Renal cortical epithelial cell (primary cell): ENCODE results near the gene CACNA1C. TPM values are rescaled to one million over a fixed set of nuclear protein-coding genes. Genes with fewer than 3 reads are reported as not detected.
A peak's percentile ranks its signal among the peaks of the same experiment; 100 is the strongest.
"Not testable (repeated sequence)": the region's sequence is repeated elsewhere in the genome, so short reads cannot be mapped to it uniquely, and the experiment has no call there.

ENCODE experiments used
- DNase-seq: peaks from one replicate; pipeline ENCODE4 v3.0.0-alpha.2; 2011; ENCODE audit warnings: low read depth
- total RNA-seq: library from RNA; depleted of rRNA; stranded (reverse); fragments of >200 nt; gene quantifications from 2 replicates; pipeline ENCODE4 v1.2.3, GENCODE V29; 2014

CACNA1C gene
- total RNA-seq, 1 donor from 2014 or later = 0.05 TPM

DNA sequence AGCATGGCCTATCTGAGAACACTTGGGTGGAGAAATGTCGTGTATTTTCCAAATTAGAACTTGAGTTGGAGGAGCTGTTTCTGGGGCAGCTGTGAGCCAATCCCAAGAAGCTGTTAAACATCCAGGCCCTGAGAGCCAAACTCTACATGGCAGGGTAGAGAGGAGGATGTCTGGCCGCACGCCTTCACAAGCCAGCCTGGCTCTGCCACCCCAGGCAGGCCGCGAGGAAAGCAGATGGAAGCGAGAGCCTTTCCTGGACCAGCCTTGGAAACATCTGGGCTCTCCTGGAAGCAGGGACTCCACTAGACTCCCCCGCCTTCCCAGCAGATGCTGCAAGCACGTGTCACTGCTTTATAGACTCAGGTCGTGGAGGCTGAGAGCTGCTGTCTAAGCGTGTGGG lies 429.2 kb downstream of the CACNA1C start:
- DNase-seq = no peak

DNA sequence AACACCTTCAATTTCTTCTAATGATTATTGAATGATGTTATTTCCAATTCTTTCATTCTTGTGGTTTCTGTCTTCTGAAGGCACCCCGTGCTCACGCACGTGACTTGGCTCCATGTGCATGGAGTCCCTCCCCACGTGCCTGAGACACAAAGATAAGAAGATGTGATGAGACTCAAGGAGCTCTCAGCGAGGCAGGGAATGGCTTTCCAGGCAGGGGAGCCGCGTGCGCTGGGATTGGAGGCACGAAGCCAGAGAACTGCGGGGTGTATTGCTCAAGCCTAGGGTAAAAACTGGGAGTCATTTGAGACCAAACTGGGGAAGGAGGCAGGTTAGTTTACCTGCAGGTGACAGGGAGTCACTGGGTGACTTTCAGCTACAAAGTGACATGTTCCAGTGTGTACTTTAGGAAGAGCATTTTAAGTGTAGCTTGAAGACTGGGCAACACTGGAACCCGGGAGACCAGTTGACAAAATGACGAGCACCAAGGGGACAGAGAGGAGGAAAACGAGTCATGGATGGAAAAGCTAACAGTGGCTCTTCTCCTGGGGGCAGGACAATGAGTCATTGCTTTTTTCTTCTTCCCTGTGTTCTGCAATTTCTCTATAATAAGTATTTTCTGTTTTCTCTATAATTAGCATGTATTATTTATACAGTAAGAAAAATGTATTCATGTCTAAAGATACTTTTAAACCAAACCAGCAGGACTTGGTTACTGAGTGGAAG lies 430.3 kb downstream of the CACNA1C start:
- DNase-seq = no peak

DNA sequence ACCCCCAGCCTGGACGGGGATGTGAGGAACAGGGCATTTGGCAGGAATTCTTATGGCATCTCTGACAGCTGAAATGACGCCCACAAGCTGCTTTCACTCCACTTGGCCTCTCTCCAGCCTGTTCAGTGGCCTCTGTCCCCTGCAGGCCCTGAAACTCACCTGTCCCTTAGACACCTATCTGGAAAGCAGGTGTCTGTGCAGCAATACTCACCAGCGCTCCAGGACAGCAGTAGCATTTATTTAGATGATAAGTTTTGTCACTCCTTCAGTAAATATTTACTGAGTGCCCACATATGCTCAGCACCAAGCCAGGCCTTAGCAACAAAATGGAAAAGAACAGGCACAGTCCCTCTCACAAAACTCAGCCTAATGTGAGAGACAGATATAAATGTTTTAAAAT lies 430.9 kb downstream of the CACNA1C start:
- no peak for DNase-seq

DNA sequence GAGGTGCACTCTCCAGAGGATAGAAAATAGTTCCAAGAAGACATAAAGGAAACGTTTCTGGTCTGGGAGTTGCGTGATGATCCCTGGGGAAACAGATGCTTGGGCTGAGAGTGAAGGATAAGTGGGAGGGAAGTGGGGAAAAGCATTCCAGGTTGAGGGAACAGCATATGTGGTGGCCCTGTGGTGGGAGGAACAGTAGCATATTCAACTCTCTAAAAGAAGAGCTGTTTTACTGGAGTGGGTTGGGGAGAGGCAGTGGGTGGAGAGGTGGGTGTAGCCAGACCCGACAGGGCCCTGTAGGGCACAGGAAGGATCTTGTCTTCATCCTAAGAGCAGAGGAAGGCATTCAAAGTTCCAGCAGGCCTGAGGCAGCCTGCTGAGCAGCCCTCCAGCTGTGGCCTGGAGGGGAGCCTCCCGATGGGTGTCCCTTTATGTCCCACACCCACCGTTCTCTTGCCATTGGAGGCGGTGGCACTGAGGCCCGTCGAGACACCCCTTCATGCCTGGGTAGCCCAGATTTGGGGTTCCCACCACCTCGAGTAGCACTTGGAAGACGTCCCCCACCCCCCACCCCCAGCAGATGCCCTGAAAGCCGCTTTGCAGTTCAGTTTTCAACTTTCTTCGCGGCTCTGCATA lies 431.5 kb downstream of the CACNA1C start:
- no peak for DNase-seq

DNA sequence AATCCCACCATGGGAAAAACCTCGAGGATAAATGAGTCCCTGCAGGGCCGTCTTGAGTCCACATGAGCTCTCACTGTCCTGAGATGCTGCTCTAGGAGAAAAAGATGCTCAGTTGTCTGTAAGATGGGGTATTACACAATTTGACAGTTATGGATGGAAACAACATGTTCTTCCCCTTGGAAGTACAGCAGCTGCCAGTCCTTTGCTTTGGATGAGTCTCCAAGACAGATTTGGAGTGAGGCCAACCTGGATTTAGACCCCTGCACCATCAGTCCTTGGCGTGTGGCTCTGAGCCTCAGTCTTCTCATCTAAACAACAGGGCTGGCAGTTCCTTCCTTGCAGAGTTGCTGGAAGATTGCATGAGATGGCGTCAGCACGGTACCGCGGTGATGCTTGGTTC lies 432.9 kb downstream of the CACNA1C start:
- no peak for DNase-seq

DNA sequence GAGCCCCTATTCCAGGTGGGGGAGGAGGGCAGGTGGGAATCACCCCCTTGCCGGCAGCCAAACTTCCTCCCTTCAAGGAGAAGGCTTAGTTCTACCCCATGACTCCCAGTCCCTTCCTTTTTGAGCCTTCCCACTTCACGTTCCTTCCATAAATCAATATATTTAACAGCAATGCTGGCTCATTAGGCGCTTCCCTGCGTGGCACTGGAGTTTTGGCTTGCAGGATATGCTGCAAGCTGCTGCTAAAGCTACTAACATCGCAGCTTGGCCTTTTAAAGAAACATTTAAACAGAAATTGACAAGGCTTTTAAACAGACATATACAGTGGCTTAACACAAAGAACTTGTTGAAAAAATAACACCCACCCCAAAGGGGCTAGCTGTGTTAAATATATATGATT lies 434.0 kb downstream of the CACNA1C start:
- DNase-seq = no peak

DNA sequence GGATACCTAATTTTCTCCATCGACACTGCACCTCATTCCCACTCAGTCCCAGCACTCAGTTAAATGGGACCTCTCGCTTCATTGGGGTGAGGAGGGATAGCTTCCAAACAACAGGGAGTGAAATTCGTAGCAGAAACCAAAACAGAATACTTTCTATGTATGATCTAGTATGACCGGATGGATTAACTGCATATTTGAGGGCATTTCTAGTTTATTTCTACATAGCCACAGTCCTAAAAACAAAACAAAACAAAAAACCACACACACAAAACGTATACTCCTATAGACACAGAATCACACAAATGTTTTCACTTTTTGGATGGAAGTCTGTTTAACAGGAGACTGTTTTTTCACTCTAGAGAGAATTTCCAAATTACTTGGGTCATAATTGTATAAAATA lies 434.5 kb downstream of the CACNA1C start:
- DNase-seq = no peak

DNA sequence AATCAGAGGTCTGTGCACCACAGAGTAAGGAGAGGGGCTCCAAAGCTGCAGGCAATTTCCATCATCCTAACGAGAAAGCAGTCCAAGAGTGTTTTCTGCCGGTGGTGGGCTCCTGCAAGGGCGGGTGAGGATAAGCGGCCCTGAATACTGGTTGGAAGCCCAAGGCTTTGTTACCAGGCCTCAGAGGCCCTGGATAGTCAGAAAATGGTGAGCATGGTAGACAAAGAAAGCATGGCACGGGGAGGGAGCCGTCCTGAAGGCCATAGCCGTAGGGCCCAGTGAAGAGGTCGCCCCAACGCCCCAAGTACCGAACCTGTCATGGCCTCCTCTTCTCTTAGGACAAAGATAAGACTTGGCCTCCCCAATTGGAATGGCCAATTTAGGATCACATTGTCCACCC lies 435.3 kb downstream of the CACNA1C start:
- DNase-seq = no peak

DNA sequence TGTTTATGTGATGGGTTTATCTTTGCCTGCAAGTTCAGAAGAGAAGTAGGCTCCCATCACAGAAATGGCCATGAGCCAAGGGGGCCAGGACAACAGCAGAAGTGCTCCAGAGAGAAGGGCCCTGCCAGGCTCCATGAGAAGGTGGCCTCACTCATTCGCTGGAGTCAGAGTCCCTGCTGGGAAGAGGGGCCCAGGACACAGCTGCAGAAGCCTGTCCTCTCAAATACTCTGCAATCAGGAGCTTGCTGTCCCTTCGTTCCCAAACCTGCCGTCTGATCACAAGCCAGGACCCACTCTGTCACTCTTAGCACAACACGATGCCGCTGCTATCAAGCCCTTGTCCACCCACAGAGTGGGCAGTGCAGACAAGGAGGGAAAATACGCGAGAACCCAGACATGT lies 435.8 kb downstream of the CACNA1C start:
- no peak for DNase-seq

DNA sequence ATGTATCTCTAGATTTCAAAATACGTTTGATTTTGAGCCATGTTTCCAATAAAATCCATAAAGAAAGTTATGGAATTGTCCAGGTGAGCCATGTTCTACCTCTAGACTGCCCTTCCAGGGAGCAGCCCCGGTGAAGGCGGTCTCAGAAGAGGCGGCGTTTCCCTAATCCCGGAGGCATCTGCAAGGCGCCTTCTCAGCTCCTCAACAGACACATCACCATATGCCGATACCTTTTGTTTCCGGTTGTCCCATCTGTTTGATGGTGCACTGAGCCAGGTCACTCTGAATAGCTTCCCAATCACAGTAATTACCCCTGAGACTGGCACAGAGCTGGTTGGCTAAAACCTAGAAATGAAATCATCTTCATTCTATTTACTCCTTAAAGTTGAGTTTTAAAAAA lies 436.5 kb downstream of the CACNA1C start:
- DNase-seq = no peak

DNA sequence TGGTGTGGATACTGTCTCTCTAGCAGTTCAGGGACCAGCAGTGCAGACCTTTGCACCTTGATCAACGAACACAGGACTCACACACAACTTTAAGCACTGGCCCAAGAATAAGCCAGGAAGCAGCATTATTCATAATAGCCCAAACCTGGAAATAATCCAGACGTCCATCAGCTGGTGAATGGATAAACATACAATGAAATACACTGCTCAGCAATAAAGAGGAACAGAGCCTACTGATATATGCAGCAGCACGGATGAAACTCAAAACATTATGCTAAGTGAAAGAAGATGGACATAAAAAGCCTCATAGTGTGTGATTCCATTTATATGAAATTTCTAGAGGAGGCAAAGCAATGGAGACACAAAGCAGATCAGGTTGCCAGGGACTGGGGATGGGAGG lies 438.0 kb downstream of the CACNA1C start:
- DNase-seq = peak; percentile 18

DNA sequence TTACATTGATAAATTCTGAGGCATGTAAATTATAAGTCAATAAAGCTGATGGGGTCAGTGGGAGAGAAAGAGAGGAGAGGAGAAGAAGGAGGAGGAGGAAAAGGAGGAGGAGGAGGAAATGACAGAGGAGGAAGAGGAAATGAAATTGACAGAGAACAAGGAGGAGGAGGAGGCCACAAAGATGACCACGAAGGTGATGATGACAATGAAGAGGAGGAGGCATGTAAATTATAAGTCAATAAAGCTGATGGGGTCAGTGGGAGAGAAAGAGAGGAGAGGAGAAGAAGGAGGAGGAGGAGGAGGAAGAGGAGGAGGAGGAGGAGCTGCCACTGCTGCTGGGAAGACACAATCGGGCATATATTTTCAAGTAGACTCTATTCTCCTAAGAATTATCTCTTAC lies 438.6 kb downstream of the CACNA1C start:
- not testable (repeated sequence) for DNase-seq

DNA sequence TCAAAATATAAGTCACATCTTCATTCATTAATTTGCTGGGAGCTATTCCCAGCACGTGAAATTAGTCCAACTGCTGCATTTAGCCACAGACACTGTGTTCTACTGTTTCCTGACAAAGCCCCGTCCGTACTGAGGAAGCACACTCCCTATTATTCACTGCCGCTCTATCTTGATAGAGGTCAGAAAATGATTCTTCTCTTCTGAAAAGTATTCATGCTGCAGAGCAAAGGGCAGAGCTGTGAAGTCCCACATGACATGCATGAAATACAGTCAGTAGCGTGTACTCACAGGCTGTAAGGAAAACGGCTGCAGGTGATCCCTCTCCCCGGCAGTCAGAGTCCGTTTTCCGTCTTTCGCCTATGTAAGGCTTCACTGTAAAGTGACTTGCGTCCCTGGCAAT lies 439.4 kb downstream of the CACNA1C start:
- no peak for DNase-seq

DNA sequence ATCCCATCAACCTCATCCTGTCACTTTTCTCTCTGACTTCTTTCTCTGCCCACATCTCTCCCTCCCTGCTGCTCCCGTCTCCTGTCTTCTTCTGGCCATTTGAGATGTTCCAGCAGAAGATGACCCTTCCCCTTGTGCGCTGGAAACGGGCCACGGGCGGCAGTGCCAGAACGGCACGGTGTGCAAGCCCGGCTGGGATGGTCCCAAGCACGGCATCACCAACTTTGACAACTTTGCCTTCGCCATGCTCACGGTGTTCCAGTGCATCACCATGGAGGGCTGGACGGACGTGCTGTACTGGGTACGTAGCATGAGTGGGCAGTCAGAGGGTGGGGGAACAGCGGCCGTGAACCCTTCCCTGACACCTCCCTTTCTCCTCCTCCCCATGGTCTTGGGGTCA lies 440.3 kb downstream of the CACNA1C start:
- DNase-seq = no peak

DNA sequence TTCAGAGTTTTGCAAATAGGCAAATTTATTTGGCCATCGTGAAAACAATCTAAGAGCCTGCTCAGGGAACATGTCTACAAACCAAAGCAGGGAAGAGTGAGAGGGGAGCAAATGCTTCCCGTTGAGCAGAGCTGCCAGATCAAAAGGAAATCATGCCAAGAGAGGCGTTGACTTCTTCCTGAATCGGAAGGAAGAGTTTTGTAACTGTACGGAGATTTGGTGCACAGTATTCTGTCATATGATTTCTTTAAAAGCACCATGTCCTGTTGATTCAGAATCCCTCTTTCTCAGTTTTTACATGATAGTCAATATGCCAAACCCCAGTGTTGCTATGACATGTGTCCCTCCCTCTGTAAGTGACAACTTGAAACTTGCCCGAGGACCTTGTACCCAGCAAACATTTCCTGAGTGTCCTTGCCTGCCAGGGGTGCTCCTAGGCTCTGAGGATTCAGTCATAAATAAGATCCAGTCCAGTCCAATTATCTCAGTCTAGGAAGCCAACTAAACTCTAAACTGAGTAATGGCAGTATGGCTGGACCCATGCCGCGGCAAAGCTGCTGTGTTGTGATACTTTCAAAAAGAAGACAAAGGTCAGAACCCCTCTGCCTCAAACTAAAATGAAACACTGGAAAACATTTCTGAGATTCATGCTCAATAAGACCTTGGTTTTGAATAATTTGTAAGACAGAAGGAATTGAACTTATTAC lies 441.9 kb downstream of the CACNA1C start:
- DNase-seq = no peak

DNA sequence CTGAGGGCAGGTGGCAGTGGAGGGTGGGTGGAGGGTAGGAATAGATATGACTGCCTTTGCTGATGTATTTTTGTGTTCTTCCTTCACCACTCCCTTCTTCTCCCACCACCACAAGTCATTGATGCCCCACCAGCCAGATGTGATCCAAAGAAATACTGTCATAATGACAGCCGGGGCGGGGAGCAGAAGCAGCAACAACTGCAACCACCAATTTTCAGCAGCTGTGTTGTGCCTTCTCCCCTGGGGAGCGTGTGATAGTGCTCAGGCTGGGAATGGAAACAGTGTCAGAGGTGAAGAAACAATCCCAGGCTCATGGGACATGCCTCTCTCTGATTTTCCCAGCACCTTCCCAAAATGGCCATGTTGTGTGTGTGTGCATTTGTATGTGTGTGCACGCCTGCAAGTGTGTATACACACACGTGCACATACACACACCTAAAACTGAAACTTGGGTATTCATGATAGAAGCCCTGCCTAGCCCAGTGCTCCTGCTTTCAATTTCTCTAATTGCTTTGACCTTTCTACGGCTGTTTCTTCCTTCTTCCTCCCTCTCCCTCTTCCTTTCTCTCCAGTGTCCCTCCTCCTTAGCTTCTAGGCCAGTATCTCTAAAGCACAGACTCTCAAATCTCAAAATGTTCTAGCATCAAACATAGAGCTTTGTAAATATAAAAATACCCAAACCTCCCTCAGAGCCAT lies 442.8 kb downstream of the CACNA1C start:
- no peak for DNase-seq

DNA sequence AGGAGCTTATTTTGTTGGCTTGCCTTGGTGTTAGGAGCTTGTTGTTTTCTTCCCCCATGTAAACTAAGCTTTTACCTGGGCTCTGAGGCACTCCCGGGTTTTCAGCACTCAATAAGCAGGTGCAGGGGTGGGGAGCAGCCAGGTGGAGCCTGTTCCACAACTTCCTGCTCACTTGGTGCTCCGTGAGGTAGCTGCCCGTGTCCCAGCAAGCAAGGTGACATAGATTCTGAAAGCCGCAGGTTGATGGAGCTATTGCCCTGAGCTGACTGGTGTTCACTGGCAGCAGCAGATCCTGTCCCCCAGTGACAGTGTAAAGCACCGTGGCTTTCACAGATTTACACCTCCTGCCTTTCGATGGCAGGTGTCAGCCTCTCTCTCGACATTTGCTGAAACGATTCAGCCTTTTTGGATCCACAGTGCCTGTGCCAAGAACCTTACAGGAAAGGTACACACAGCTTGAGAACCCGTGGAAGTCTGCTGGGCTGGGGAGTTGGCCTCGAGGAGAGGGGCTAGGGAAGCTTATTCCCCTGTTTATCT lies 446.2 kb downstream of the CACNA1C start:
- DNase-seq = no peak

DNA sequence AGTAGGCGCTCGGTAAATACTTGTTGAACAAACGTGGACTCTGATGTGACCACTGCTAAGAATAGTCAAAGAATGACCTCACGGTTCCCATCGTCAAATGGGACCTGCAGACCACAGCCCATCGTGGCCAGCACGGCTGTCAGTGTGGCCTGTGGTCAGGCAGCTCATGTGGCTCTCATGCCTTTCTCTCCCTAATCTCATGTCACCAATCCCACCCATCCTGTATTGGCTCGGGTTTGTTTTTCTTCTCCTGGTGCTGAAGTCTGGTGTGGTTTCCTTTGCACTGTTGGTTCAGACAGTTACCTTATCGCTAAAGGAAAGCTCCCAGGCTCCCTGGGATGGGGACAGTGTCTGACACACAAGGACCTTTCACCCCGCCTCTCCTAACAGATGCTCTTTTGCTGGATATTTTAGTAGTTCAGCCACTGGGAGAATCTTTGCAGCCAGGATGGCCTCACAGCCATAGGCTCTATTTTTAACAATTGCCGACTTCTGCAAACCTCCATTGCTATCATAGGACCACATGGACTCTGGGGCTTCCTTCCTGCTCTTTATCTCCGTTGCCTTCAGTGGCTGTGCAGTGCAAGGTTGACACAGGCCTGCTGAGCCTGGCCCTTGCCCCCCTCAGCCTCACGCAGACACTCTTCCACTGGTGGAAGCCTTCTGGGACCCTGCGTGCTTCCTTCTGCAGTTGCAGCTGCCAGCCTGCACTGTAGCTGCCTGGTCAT lies 448.8 kb downstream of the CACNA1C start:
- no peak for DNase-seq

DNA sequence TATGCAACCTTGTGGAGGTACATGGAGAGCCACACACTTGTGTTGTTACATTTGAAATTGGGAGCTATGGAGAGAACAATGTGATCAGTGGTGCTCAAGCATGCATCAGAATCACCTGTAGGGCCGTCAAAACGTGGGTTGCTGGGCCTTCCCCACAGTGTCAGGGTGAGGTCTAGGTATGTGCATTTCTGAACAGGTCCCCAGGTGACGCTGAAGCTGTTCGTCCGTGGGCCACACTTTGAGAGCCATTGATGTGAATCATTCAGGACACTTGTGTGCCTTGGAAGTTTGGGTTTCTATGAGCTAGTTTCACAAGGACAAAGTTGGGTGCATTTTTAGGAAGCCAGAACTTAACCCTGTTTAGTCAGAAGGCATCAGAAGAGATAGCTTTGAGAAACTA lies 450.2 kb downstream of the CACNA1C start:
- DNase-seq = no peak

DNA sequence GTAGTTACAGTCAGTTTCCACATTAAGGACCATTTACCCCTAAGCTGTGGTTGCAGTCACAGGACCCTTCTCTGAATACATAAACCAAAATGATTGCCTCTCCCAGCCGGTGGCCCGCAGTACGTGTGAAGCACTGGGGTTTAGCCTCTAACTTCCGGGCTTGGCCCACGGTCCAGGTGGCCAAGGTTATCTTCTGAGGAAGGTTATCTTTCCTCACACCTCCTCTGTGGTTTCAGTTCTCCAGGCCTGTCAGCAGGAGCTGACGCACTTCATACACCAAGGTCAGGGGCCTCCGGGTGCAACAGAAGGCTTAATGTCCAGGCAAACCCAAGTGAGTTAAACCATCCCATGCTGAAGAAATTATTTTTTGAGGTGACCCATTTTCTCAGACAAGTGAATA lies 451.0 kb downstream of the CACNA1C start:
- no peak for DNase-seq

DNA sequence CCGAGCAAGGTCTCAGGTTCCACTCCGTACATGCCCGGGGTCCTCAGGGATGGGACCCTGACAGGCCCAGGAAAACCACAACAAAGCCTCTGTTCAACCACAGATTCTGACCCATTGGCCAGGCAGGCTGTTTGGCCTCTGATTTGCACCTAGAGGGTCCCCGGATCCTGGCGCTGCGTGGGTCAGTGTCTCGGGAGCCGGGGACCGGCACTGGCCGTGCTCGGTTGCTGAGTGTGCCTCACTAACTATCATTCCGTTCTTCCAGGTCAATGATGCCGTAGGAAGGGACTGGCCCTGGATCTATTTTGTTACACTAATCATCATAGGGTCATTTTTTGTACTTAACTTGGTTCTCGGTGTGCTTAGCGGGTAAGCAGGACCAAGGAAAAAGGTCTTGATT lies 451.8 kb downstream of the CACNA1C start:
- no peak for DNase-seq

DNA sequence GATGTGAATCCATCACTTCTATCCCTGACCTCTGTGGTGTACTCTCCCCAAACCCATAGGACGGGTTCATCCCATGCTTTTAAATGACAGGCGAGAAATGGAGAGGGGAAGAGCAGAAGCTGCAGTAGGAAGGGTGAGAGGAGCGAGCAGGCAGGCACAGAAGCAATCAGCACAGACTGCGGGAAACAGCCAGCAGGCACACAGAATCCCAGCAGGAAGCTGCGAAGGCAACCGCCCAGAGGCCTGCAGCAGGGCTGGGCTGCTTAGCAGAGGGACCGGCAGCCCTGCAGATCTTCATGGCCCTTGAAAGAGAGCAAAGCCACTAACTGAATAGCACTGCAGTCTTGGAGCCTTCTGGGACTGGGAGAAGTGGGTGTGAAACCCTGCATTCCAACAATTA lies 455.0 kb downstream of the CACNA1C start:
- no peak for DNase-seq
